Mononuclear cell (primary cell): ENCODE measurements around the gene CCNF. TPM values are rescaled to one million over a fixed set of nuclear protein-coding genes. Genes with fewer than 3 reads are reported as not detected.
A peak's percentile ranks its signal among the peaks of the same experiment; 100 is the strongest.

Source experiments
- H3K27me3 ChIP-seq: 2 replicates; pipeline ENCODE4 v1.6.0; 2011; ENCODE audit warnings: low read length, control low read depth; ENCODE audit not compliant: insufficient read depth
- H3K4me1 ChIP-seq: 2 replicates; pipeline ENCODE4 v1.5.1; 2011; ENCODE audit warnings: mild to moderate bottlenecking, low read length, control low read depth; ENCODE audit not compliant: insufficient read depth
- H3K4me3 ChIP-seq: 2 replicates; pipeline ENCODE4 v1.5.1; 2011; ENCODE audit warnings: mild to moderate bottlenecking, low read length, moderate library complexity
- H3K9me3 ChIP-seq: 2 replicates; pipeline ENCODE4 v1.5.1; 2011; ENCODE audit warnings: low read depth, mild to moderate bottlenecking, control low read depth, low read length
- total RNA-seq: library from RNA; depleted of rRNA; stranded (reverse); fragments of >200 nt; gene quantifications from one replicate; pipeline ENCODE4 v1.2.3, GENCODE V29; 2012

CCNF gene
- total RNA-seq, 1 donor = 1.2 TPM

DNA sequence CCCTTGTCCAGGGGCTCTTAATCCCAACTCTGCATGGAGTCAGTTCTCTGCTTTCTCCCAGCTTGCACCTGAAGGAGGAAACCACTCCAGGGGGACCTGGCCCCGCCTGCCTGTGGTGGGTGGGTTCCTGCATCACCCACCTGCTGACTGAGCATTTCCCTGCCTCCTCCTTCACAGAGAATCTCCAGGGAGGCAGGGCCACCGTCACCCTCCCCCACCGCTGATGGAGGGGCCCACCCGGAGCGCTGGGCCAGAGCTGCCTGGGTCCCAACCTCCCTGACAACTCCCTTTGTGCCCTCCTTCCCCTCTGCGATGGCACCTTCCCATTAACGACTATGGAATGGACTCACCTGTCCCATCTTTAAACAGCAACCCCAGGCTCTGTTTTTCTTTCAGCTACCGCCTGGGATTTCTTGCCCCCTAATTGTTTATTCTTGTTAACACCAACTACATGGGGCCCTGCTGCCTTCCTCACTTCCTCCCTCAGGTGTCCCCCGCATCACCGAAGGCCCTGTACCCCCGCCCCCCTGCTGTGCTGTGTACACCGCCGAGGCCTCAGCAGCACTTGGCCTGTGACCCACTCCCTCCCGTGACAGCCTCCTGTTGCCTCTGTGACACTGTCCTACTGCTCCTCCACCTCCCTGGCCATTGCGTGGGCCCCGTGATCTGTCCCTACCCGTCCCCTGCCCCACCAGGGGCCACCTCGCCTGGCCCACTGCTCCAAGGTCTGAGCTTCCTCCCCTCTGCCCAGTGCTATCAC lies 29.8 kb downstream of the CCNF start:
- Histone ChIP-seq H3K4me1 (peaks cover 11% of the 10 kb centered on the region), H3K4me3 (peak overlapping the region; percentile 42), H3K9me3 (no peaks in the 10 kb centered on the region), H3K27me3 (no peaks in the 10 kb centered on the region)

DNA sequence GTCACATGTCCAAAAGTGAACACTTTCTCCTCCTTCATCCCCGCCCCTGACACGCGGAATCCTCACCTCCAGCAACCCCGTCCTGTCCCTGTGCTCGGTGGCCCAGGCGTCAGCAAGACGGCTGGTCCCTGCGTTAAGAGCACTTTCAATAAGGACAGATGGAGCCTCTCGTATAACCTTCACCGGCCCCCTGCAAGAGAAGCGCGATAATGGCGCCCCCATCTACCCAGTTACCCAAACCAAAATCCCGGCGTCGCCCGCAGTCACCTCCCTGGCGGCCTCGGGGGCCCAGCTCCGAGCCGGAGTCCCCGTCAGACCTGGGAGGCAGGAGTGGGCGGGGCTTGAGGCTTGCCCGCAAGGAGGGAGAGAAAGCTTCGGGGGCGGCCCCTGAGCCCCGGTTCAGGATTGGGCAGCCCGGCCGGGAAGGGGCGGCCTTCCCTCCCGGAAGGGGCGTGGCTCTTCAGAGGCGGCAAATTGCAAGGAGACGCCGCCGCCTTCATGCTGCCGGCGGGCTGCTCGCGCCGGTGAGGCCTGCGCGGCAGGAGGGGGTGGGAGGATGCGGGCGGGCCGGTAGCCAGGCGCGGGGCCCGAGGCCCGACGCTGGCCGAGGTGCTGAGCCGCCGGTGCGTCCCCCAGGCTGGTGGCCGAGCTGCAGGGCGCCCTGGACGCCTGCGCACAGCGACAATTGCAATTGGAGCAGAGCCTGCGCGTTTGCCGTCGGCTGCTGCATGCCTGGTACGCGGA lies 30.6 kb downstream of the CCNF start, which contains the start of gene TEDC2:
Gene TEDC2 (plus strand): TSS at position 463 of the 744 bp plus-strand sequence. CDS start 36 bp downstream, at position 499.
- H3K4me1 ChIP-seq = peaks cover 11% of the 10 kb centered on the region
- H3K9me3 ChIP-seq = no peaks in the 10 kb centered on the region
- H3K27me3 ChIP-seq = no peaks in the 10 kb centered on the region
- H3K4me3 ChIP-seq = peak within 1 kb of the TSS; percentile 42

- Histone ChIP-seq H3K4me1 (peaks cover 11% of the 10 kb centered on the region), H3K4me3 (peak overlapping the region; percentile 42), H3K9me3 (no peaks in the 10 kb centered on the region), H3K27me3 (no peaks in the 10 kb centered on the region)
Measured at GRCh38 chr16:2460391-2460713, 31.1 kb downstream of the CCNF start.

GRCh38 chr16:2460916-2461315 lies 31.7 kb downstream of the CCNF start:
- Histone ChIP-seq H3K27me3 (no peaks in the 10 kb centered on the region), H3K4me1 (peaks cover 11% of the 10 kb centered on the region), H3K9me3 (no peaks in the 10 kb centered on the region), H3K4me3 (no peak overlapping the region)

GRCh38 chr16:2462031-2462866 lies 33.0 kb downstream of the CCNF start:
- no peaks in the 10 kb centered on the region for H3K9me3 ChIP-seq
- H3K4me3 ChIP-seq = no peak overlapping the region

GRCh38 chr16:2464333-2464732 lies 35.1 kb downstream of the CCNF start:
- Histone ChIP-seq H3K9me3 (no peaks in the 10 kb centered on the region), H3K4me1 (peaks cover 26% of the 10 kb centered on the region), H3K27me3 (peaks cover 17% of the 10 kb centered on the region), H3K4me3 (no peak overlapping the region)

More at GRCh38 chr16:2462031-2462866, 33.0 kb downstream of the CCNF start:
- peaks cover 7% of the 10 kb centered on the region for H3K27me3 ChIP-seq
- peaks cover 11% of the 10 kb centered on the region for H3K4me1 ChIP-seq

DNA sequence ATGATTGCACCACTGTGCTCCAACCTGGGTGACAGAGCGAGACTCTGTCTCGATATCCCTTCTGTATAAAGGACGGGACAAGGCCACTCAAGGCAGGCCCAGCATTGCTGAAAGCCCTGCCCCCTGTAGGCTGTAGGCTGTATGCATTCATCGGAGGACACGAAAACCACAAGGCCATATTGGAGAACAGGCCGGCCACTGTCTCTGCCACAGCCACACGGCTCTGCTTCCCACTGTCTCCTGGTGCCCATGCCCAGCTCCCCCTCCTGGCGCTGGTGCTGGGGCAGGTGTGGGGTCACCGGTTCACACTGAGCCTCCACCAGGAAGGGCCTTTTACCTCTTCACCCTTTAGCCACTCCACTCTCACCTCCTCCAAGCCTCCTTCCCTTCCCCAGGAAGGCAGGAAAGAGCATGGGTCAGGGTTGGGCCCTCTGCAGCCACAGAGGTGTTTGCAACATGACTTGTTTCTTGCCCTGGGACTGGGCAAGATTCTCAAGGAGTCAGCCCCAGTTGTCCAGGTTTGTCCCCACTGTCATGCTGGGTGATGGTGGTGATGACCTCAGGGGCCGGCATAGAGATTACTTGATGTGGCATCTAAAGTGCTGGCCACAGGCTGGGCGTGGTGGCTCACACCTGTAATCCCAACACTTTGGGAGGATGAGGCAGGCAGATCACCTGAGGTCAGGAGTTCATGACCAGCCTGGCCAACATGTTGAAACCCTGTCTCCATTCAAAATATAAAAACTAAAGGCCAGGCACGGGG lies 36.6 kb downstream of the CCNF start:
- peaks cover 32% of the 10 kb centered on the region for H3K27me3 ChIP-seq
- H3K9me3 ChIP-seq = no peaks in the 10 kb centered on the region
- no peak overlapping the region for H3K4me3 ChIP-seq
- H3K4me1 ChIP-seq = peaks cover 18% of the 10 kb centered on the region

DNA sequence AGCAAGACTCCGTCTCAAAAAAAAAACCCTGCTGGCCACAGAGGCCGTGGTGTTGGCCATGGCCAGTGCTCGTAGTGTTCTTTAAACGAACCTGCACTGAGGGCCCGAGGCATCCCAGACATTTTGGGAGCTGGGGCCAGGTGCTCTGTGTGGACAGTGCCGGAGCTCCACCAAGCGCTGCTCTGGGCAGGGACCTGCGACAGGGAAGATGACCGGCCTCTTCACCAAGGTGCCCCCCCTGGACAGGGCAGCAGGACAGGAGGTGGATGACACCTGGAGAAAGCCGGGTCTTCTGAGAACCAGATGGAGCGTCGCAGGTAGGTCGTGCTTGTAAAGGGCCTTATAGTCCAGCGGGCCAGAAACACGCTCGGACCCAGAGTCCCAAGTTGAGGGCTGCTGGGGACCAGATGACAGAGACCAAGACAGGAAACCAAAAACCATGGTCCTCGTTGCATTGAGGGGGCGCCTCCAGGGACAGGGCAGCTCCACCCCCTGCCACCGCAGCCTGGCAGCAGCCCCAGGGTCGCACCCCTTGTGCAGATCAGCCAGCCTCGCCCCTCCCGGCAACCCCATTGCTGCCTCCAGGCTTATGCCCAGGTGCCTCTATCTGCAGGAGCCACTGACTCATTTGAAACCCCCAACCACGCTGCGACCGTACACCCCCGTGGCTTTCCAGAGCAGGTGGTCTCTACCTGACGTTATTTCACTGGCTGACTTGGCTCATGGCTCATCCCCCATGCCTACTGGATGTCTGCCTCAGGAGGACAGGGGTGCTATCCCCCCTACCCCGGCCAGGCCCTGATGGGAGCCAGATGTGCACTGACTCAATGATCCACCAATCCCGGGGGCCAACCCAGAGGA lies 37.6 kb downstream of the CCNF start:
- Histone ChIP-seq H3K4me3 (no peak overlapping the region), H3K4me1 (peaks cover 26% of the 10 kb centered on the region), H3K27me3 (peaks cover 37% of the 10 kb centered on the region), H3K9me3 (no peaks in the 10 kb centered on the region)

DNA sequence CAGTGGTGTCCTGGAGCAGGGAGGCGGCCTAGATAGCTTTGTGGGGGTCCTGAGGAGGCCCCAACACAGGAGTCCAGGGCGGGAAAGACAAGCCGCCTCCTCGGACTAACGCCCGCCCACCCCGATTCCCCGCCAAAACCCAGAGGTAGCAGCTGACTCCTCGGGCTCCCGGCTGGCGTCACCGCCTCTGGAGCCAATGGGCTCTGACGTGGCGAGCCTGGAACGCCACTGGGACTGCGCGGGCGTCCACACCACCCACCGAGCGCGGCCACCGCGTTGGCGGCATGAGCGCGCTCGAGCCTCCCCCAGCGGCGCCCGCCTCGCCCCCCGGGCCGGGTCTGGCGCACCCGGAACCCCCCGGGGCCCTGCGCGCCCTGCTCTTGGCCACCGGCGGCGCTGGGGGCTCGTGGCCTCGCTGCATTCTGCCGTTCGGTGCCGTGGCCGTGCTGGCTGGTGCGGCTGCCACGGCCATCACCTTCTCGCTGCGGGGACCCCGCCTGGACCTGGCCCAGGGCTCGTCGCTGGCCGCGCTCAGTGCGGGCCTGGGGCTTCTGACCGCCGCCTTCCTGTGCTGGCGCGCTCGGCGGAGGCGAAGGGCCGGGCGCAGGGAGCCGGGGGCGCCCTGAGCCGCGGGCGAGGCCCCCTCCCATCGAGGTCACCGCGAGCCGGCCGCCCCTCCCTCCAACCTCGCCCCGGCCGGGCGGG lies 38.4 kb downstream of the CCNF start:
- Histone ChIP-seq H3K4me3 (no peak overlapping the region), H3K4me1 (peaks cover 31% of the 10 kb centered on the region), H3K9me3 (no peaks in the 10 kb centered on the region), H3K27me3 (peaks cover 45% of the 10 kb centered on the region)

DNA sequence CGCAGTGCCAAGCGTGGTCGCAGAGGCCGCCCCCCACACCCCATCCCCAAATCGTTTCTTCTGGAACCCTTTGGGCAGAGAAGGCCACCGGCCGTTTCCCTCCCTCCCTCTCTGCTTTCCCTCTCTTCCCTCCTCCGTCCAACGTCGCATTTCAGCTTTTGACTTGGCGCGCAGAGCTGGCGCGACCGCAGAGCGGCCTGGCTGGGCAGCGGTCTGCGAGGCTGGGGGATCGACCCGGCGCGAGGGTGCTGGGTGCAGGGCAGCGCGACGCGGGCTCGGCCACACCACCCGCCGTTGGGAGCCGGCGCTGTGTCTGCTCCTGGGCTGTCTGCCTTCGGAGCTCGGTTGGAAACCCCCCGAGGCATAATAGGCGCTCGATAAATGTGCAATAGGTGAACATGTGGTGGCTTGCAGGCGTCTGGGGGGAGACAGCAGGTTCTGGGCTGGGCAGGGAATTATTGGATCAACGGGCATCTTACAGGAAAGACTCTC lies 39.0 kb downstream of the CCNF start:
- Histone ChIP-seq H3K4me3 (no peak overlapping the region), H3K27me3 (peaks cover 51% of the 10 kb centered on the region), H3K4me1 (peaks cover 35% of the 10 kb centered on the region), H3K9me3 (no peaks in the 10 kb centered on the region)

DNA sequence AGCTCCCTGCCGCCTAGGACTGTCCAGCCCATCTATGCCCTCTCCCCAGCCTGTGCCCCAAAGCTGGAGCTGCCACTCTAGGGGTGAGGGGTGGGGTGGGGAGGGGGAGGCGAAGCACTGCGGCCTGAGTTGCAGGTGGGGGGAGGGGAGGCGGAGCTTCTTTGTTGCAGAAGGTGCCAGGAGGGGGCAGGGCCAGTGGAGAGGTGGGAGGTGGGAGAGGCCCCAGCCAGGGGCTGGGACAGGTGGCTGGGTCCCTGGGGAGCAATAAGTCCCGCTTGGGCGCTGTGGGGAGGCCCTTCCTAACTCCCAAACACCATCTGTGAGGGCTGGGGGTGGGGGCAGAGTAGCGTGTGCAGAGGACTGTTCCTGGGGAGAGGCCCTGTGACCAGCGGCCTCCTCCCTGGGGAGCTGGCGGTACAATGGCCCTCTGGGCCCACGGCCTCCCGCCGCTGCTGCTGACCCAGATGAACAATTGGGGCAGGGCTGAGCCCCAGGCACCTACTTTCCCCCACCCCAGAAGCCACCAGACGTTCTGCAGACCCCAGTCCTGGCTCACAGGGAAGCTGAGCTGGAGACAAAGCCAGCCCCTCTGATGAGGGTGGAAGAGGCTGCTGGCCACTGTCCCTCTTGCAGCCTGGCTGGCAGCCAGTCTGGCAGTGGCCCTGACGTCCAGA lies 39.6 kb downstream of the CCNF start:
- Histone ChIP-seq H3K9me3 (no peaks in the 10 kb centered on the region), H3K27me3 (peaks cover 52% of the 10 kb centered on the region), H3K4me1 (peaks cover 38% of the 10 kb centered on the region), H3K4me3 (no peak overlapping the region)

- Histone ChIP-seq H3K9me3 (no peaks in the 10 kb centered on the region), H3K4me1 (peaks cover 45% of the 10 kb centered on the region), H3K4me3 (no peak overlapping the region), H3K27me3 (peaks cover 52% of the 10 kb centered on the region)
Measured at GRCh38 chr16:2469399-2470233, 40.4 kb downstream of the CCNF start.
